Neural progenitor cell (in vitro differentiated cells): ENCODE measurements around the gene CLASRP.

ENCODE experiments used
- CTCF ChIP-seq: fragments of 200-600 bp; sonication (generic); IDR thresholded peaks from 2 replicates; pipeline ENCODE4 v1.5.1; 2017; ENCODE audit warnings: antibody characterized with exemption, mild to moderate bottlenecking
- EZH2 ChIP-seq: fragments of 200-600 bp; sonication (generic); IDR thresholded peaks from 2 replicates; pipeline ENCODE4 v1.6.1; 2017; ENCODE audit warnings: antibody characterized with exemption, mild to moderate bottlenecking, moderate library complexity

- TF ChIP-seq CTCF (no peak), EZH2 (no peak)
Observed at GRCh38 chr19:45005787-45006186, 33.1 kb upstream of the CLASRP start.
